Umbilical cord (tissue), 2 donors: ENCODE data around the gene MCC. TPM values are rescaled to one million over a fixed set of nuclear protein-coding genes. Genes with fewer than 3 reads are reported as not detected.

Experiments used
- DNase-seq: peaks from one replicate; pipeline ENCODE4 v3.0.0-alpha.2; 2015; ENCODE audit warnings: low spot score
- total RNA-seq: library from RNA; depleted of rRNA; stranded (reverse); fragments of >200 nt; gene quantifications from one replicate; pipeline ENCODE4 v1.2.3, GENCODE V29; 2014; ENCODE audit warnings: low replicate concordance; ENCODE audit not compliant: insufficient read depth

Gene MCC
- total RNA-seq, 1 donor from 2014 or later = 65.2 TPM

- no peak for DNase-seq
Measured at GRCh38 chr5:113179156-113179555, 309.1 kb downstream of the MCC start.

- no peak for DNase-seq
Measured at GRCh38 chr5:113178073-113178779, 310.0 kb downstream of the MCC start.

- no peak for DNase-seq
Measured at GRCh38 chr5:113177225-113177624, 311.0 kb downstream of the MCC start.

GRCh38 chr5:113176734-113177133 lies 311.5 kb downstream of the MCC start:
- DNase-seq = no peak

GRCh38 chr5:113176196-113176595 lies 312.1 kb downstream of the MCC start:
- DNase-seq = no peak

- no peak for DNase-seq
Measured at GRCh38 chr5:113172231-113172826, 315.9 kb downstream of the MCC start.

- DNase-seq = no peak
Measured at GRCh38 chr5:113171520-113171919, 316.7 kb downstream of the MCC start.

- no peak for DNase-seq
Measured at GRCh38 chr5:113170707-113171106, 317.5 kb downstream of the MCC start.

GRCh38 chr5:113169720-113170119 lies 318.5 kb downstream of the MCC start:
- no peak for DNase-seq

- no peak for DNase-seq
Measured at GRCh38 chr5:113167985-113168384, 320.3 kb downstream of the MCC start.

GRCh38 chr5:113166852-113167366 lies 321.3 kb downstream of the MCC start:
- DNase-seq = peak; percentile 55

- peak; percentile 69 for DNase-seq
Measured at GRCh38 chr5:113166261-113166660, 322.0 kb downstream of the MCC start.

- DNase-seq = no peak
Measured at GRCh38 chr5:113164021-113164420, 324.2 kb downstream of the MCC start.

GRCh38 chr5:113163328-113163727 lies 324.9 kb downstream of the MCC start:
- DNase-seq = no peak

GRCh38 chr5:113162770-113163169 lies 325.5 kb downstream of the MCC start:
- DNase-seq = no peak

GRCh38 chr5:113162208-113162607 lies 326.0 kb downstream of the MCC start:
- no peak for DNase-seq

- DNase-seq = peak; percentile 73
Measured at GRCh38 chr5:113161806-113162205, 326.4 kb downstream of the MCC start.

GRCh38 chr5:113157886-113158285 lies 330.4 kb downstream of the MCC start:
- no peak for DNase-seq

- peak; percentile 82 for DNase-seq
Measured at GRCh38 chr5:113156271-113156877, 331.9 kb downstream of the MCC start.

GRCh38 chr5:113153512-113154097 lies 334.6 kb downstream of the MCC start:
- no peak for DNase-seq

- DNase-seq = peak; percentile 94
Measured at GRCh38 chr5:113152380-113152740, 335.9 kb downstream of the MCC start.

- DNase-seq = peak; percentile 85
Measured at GRCh38 chr5:113151641-113152379, 336.4 kb downstream of the MCC start.
